Measurements from ENCODE around the gene CCDC138. TPM values are rescaled to one million over a fixed set of nuclear protein-coding genes. Genes with fewer than 3 reads are reported as not detected.

CCDC138 gene
- total RNA-seq, 1 experiment from 2014 or later = 4.3 TPM

DNA sequence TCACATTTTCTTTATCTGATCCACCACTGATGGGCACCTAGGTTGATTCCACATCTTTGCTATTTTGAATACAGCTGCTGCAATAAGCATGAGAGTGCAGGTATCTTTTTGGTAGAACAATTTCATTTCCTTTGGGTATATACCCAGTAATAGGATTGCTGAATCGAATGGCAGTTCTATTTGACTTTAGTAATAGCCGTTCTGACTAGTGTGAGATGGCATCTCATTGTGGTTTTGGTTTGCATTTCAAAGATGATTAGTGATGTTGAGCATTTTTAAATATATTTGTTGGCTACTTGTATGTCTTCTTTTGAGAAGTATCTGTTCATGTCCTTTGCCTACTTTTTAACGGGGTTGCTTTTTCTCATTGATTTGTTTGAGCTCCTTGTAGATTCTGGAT is 72.3 kb downstream of the CCDC138 start:
- H3K27ac Mint-ChIP-seq (ENCODE audit: low read depth, unreplicated experiment) = no peak overlapping the region
- POLR2A ChIA-PET = no interaction called here
- no peaks in the 10 kb centered on the region for H3K27me3 Mint-ChIP-seq (ENCODE audit: insufficient read depth, unreplicated experiment)
- TF ChIP-seq, protein P1, sequence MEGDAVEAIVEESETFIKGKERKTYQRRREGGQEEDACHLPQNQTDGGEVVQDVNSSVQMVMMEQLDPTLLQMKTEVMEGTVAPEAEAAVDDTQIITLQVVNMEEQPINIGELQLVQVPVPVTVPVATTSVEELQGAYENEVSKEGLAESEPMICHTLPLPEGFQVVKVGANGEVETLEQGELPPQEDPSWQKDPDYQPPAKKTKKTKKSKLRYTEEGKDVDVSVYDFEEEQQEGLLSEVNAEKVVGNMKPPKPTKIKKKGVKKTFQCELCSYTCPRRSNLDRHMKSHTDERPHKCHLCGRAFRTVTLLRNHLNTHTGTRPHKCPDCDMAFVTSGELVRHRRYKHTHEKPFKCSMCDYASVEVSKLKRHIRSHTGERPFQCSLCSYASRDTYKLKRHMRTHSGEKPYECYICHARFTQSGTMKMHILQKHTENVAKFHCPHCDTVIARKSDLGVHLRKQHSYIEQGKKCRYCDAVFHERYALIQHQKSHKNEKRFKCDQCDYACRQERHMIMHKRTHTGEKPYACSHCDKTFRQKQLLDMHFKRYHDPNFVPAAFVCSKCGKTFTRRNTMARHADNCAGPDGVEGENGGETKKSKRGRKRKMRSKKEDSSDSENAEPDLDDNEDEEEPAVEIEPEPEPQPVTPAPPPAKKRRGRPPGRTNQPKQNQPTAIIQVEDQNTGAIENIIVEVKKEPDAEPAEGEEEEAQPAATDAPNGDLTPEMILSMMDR (IDR thresholded peaks at IDR 0.05; ENCODE audit: unreplicated experiment) = no peak
- peaks cover 15% of the 10 kb centered on the region for H3K36me3 Mint-ChIP-seq (ENCODE audit: insufficient read depth, unreplicated experiment)
- no peaks in the 10 kb centered on the region for H3K9me3 Mint-ChIP-seq (ENCODE audit: unreplicated experiment)
- no peaks in the 10 kb centered on the region for H3K4me1 Mint-ChIP-seq (ENCODE audit: insufficient read depth, unreplicated experiment)
- no peak for DNase-seq (ENCODE audit: unreplicated experiment)
- CTCF ChIA-PET = interaction anchor here (0.6 to 1.1 kb wide), 4 partner anchors 28 to 109 kb away, joined by 3 to 5 read pairs (median 4); no protein-coding TSS in a partner anchor
- BruUV-seq (replicated peaks) = no TSS peak
- H3K4me3 Mint-ChIP-seq (ENCODE audit: unreplicated experiment) = no peak overlapping the region
- intact Hi-C loops (cut with micrococcal nuclease) = no loop called here

DNA sequence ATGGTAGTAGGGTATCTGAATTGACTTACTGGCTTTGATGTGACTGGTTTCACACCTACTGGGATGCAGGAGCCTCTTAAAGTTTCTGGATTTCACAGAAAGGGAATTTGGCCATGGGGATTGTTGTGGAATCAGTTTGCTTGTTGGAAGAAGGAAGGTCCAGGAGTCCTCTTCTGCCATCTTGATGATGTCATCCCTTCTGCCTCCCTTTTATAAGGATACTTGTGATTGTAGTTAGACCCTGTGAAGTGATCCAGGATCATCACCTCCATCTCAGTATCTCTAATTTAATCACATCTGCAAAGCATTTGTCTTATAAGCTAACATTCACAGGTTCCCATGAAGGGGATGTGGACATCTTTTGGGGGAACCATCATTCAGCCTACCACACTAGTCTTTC is 79.5 kb downstream of the CCDC138 start:
- no peak overlapping the region for H3K4me3 Mint-ChIP-seq (ENCODE audit: unreplicated experiment)
- ChIA-PET POLR2A (interaction anchor here (0.6 kb wide), 1 partner anchor 87 kb away, joined by 3 read pairs; no protein-coding TSS in a partner anchor), CTCF (interaction anchor here (1.0 to 1.6 kb wide), 2 partner anchors 12 to 123 kb away, joined by 3 read pairs; no protein-coding TSS in a partner anchor)
- peaks cover 6% of the 10 kb centered on the region for H3K4me1 Mint-ChIP-seq (ENCODE audit: insufficient read depth, unreplicated experiment)
- peaks cover 12% of the 10 kb centered on the region for H3K36me3 Mint-ChIP-seq (ENCODE audit: insufficient read depth, unreplicated experiment)
- no peaks in the 10 kb centered on the region for H3K27me3 Mint-ChIP-seq (ENCODE audit: insufficient read depth, unreplicated experiment)
- intact Hi-C loops (cut with micrococcal nuclease) = no loop called here
- no peak overlapping the region for H3K27ac Mint-ChIP-seq (ENCODE audit: low read depth, unreplicated experiment)
- no TSS peak for BruUV-seq (replicated peaks)
- DNase-seq (ENCODE audit: unreplicated experiment) = no peak
- TF ChIP-seq, protein P1 (IDR thresholded peaks at IDR 0.05; ENCODE audit: unreplicated experiment) = no peak
- H3K9me3 Mint-ChIP-seq (ENCODE audit: unreplicated experiment) = peaks cover 10% of the 10 kb centered on the region

DNA sequence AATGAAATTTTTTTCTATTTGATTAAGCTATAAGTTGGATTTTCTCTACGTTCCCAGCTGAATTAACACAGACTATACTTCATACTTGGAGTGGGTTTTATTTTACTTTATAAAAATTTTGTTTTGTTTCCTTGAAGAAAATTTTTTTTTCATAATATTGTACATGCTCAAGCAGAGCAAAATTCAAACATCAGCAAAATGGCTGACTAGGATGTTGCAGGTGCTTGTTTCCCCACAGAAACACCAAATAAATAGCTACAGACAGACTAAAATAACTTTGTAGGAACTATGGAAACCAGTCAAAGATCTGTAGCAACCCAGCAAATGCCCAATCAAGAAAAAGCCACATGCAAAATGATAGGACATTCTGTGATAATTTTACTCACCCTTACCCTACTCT is 82.3 kb downstream of the CCDC138 start:
- no peak for DNase-seq (ENCODE audit: unreplicated experiment)
- Mint-ChIP-seq H3K36me3 (ENCODE audit: insufficient read depth, unreplicated experiment) (peaks cover 6% of the 10 kb centered on the region), H3K9me3 (ENCODE audit: unreplicated experiment) (peaks cover 10% of the 10 kb centered on the region), H3K4me1 (ENCODE audit: insufficient read depth, unreplicated experiment) (peaks cover 6% of the 10 kb centered on the region), H3K4me3 (ENCODE audit: unreplicated experiment) (no peak overlapping the region), H3K27me3 (ENCODE audit: insufficient read depth, unreplicated experiment) (no peaks in the 10 kb centered on the region), H3K27ac (ENCODE audit: low read depth, unreplicated experiment) (no peak overlapping the region)
- ChIA-PET POLR2A (interaction anchor here (0.5 to 1.2 kb wide), 4 partner anchors 15 to 127 kb away, joined by 3 read pairs; no protein-coding TSS in a partner anchor), CTCF (interaction anchor here (0.8 to 2.2 kb wide), 4 partner anchors 13 to 121 kb away, joined by 3 to 8 read pairs (median 4); no protein-coding TSS in a partner anchor)
- TF ChIP-seq, protein P1 (IDR thresholded peaks at IDR 0.05; ENCODE audit: unreplicated experiment) = no peak
- intact Hi-C loops (cut with micrococcal nuclease) = no loop called here
- no TSS peak for BruUV-seq (replicated peaks)

DNA sequence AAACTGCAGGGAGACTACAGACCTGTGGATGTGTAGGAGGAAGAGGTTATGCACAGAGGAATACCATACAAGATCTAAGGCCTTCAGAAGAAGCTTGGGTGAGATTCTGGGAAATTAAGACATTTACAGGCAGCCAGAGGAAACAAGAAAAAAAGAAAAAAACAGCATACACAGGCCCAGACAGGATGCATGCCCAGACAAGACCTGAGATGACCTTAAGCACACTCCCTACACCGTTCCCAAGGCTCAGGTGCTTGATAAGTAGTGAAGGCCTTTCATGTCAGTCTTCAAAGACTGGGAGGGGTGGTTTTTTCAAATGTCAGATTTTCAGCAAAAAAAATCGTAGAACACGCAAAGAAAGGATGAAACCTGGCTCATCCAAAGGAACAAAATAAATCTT is 83.0 kb downstream of the CCDC138 start:
- POLR2A ChIA-PET = interaction anchor here (0.7 to 0.9 kb wide), 2 partner anchors 47 to 125 kb away, joined by 3 to 4 read pairs; no protein-coding TSS in a partner anchor
- CTCF ChIA-PET = interaction anchor here (2.2 kb wide), 1 partner anchor 59 kb away, joined by 8 read pairs; no protein-coding TSS in a partner anchor
- DNase-seq (ENCODE audit: unreplicated experiment) = peak; percentile 27
- Mint-ChIP-seq H3K27me3 (ENCODE audit: insufficient read depth, unreplicated experiment) (no peaks in the 10 kb centered on the region), H3K27ac (ENCODE audit: low read depth, unreplicated experiment) (no peak overlapping the region), H3K36me3 (ENCODE audit: insufficient read depth, unreplicated experiment) (peaks cover 6% of the 10 kb centered on the region), H3K9me3 (ENCODE audit: unreplicated experiment) (peaks cover 10% of the 10 kb centered on the region), H3K4me1 (ENCODE audit: insufficient read depth, unreplicated experiment) (peaks cover 6% of the 10 kb centered on the region), H3K4me3 (ENCODE audit: unreplicated experiment) (no peak overlapping the region)
- intact Hi-C loops (cut with micrococcal nuclease) = no loop called here
- TF ChIP-seq, protein P1 (IDR thresholded peaks at IDR 0.05; ENCODE audit: unreplicated experiment) = no peak
- no TSS peak for BruUV-seq (replicated peaks)
